ENCODE data around the gene CRISP3.
"Not testable (repeated sequence)": the region's sequence is repeated elsewhere in the genome, so short reads cannot be mapped to it uniquely, and the experiment has no call there.

The CRISP3 gene

DNA sequence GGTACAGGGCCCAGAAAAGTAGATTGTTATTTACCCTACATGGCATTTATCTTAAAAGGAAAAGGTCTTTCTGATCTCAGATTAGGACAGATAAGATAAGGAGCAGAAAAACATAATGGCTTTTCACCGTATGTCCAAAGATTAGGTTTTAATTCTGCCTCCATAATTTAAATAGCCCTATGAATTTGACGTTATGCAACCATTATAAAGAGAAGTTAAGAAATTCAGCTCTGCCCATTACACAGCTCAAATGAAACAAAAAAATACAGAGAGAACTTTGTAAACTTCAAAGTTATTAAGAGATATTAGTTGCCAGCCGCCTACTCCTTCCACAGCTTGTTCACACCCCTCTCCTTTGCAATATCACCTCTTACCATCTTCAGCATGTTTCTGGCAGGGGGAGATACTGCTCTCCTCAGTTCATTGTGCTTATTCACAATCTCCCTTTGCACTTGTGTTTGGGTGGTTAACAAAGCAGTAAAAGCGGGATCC is 8.1 kb downstream of the CRISP3 start:
- H3K4me3 ChIP-seq (ENCODE audit: low read depth, low read length) = no peak overlapping the region
- no peak for DNase-seq (ENCODE audit: low read depth, low spot score)
- in situ Hi-C loops (cut with HindIII; ENCODE audit: low sequenced_read_pairs) = no loop called here
- TF ChIP-seq, protein P1, sequence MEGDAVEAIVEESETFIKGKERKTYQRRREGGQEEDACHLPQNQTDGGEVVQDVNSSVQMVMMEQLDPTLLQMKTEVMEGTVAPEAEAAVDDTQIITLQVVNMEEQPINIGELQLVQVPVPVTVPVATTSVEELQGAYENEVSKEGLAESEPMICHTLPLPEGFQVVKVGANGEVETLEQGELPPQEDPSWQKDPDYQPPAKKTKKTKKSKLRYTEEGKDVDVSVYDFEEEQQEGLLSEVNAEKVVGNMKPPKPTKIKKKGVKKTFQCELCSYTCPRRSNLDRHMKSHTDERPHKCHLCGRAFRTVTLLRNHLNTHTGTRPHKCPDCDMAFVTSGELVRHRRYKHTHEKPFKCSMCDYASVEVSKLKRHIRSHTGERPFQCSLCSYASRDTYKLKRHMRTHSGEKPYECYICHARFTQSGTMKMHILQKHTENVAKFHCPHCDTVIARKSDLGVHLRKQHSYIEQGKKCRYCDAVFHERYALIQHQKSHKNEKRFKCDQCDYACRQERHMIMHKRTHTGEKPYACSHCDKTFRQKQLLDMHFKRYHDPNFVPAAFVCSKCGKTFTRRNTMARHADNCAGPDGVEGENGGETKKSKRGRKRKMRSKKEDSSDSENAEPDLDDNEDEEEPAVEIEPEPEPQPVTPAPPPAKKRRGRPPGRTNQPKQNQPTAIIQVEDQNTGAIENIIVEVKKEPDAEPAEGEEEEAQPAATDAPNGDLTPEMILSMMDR (IDR thresholded peaks at IDR 0.05; ENCODE audit: low read depth, low read length) = no peak

DNA sequence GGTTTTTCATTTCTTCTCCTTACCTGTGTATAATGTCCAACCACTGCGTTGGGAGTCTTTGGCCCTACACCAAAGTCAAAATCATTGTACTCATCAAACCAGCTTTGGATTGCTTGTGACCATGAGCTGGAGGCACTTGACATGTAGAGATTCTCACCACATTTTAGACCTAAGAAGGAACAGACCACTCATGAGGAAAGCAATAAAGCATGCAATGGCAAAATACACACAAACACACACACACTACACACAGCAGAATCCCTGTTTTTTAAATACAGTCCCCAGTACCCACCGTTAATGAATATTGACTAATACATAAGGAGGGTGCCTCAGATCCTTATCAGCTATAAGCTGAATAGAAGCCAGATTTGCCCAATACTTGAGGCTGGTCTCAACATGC is 10.5 kb downstream of the CRISP3 start:
- TF ChIP-seq, protein P1 (IDR thresholded peaks at IDR 0.05; ENCODE audit: low read depth, low read length) = no peak
- in situ Hi-C loops (cut with HindIII; ENCODE audit: low sequenced_read_pairs) = no loop called here
- no peak for DNase-seq (ENCODE audit: low read depth, low spot score)
- H3K4me3 ChIP-seq (ENCODE audit: low read depth, low read length) = no peak overlapping the region

DNA sequence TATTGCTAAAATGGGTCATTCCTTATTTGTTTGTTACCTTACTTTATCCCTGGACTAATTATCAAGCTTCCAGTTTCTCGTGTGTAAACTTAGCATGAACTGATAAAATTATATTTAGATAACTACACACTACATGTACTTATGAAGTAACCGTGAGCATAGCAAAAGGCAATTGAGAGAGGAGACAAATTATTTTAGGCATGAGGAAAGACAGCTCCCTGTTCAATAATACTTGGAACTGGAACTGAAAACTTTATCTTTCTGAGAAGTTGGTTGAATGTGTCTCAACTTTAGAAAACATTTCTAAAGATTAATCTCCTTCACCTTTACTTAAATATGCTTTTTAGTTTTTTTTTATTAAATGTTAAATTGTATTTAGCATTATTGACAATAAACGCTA is 11.4 kb downstream of the CRISP3 start:
- TF ChIP-seq, protein P1 (IDR thresholded peaks at IDR 0.05; ENCODE audit: low read depth, low read length) = no peak
- H3K4me3 ChIP-seq (ENCODE audit: low read depth, low read length) = no peak overlapping the region
- in situ Hi-C loops (cut with HindIII; ENCODE audit: low sequenced_read_pairs) = no loop called here
- DNase-seq (ENCODE audit: low read depth, low spot score) = no peak

DNA sequence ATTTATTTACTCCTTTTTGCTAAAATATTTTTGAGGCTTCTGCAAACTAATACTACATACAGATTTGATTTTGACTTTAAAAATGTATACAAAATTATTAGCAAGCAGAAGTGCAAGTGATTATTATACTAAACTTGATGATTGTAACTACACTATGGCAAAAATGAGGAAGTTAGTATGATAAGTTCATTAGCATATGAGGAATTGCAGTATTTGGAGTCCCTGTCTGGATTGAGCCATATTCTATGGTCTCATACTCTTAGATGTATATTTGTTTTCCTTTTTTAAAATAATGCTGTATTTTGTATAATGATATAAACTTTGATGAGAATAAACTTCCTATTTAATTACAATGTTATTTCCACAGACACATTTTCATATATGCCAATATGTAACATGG is 13.9 kb downstream of the CRISP3 start:
- TF ChIP-seq, protein P1 (IDR thresholded peaks at IDR 0.05; ENCODE audit: low read depth, low read length) = no peak
- in situ Hi-C loops (cut with HindIII; ENCODE audit: low sequenced_read_pairs) = no loop called here
- no peak for DNase-seq (ENCODE audit: low read depth, low spot score)
- H3K4me3 ChIP-seq (ENCODE audit: low read depth, low read length) = no peak overlapping the region

DNA sequence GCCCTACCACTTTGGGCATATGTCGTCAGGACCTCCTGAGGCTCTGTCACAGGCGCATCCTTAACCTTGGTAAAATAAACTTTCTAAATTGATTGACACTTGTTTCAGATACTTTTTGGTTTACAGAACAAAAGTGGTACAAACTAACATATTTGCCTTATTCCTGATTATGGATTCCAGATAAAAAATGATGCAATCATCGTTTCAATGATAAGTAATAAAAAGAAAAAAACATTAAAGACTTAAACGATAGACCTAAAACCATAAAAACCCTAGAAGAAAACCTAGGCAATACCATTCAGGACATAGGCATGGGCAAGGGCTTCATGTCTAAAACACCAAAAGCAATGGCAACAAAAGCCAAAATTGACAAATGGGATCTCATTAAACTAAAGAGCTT is 20.3 kb downstream of the CRISP3 start:
- DNase-seq (ENCODE audit: low read depth, low spot score); in situ Hi-C loops (cut with HindIII; ENCODE audit: low sequenced_read_pairs); H3K4me3 ChIP-seq (ENCODE audit: low read depth, low read length): not testable (repeated sequence)

DNA sequence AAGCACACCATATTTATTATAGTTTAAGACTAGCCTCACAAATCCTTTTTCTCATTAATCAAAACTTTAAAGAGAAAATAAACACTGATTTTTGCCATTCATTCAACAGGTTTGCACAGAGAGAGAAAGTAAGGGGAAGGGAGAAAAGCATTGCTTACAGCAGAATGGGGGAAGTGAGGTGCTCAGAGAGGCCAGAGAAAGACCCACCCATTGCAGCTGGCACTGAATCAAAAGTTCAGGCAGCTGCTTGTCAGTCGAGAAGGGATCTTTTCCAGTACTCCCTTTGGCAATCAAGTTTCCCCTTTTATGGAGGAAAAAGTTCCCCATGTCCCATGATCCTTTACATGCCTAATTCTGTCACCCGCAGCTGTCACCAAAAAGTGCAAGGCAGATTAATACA is 22.9 kb downstream of the CRISP3 start:
- no peak overlapping the region for H3K4me3 ChIP-seq (ENCODE audit: low read depth, low read length)
- DNase-seq (ENCODE audit: low read depth, low spot score) = no peak
- in situ Hi-C loops (cut with HindIII; ENCODE audit: low sequenced_read_pairs) = no loop called here
- TF ChIP-seq, protein P1 (IDR thresholded peaks at IDR 0.05; ENCODE audit: low read depth, low read length) = no peak

DNA sequence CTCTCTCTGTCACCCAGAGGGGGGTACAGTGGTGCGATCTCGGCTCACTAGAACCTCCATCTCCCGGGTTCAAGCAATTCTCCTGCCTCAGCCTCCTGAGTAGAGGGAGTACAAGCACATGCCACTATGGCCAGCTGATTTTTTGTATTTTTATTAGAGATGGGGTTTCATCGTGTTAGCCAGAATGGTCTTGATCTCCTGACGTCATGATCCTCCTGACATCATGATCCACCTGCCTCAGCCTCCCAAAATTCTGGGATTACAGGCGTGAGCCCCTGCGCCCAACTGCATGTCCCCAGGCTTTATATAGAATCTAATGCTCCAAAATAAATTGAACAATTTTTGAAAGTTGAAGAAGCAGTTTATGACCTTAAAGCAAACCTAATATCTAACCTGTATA is 23.8 kb downstream of the CRISP3 start:
- no peak for DNase-seq (ENCODE audit: low read depth, low spot score)
- TF ChIP-seq, protein P1 (IDR thresholded peaks at IDR 0.05; ENCODE audit: low read depth, low read length) = no peak
- in situ Hi-C loops (cut with HindIII; ENCODE audit: low sequenced_read_pairs) = no loop called here
- no peak overlapping the region for H3K4me3 ChIP-seq (ENCODE audit: low read depth, low read length)

All from astrocyte of the spinal cord (primary cell).